SK-N-DZ (cell line): ENCODE data around the gene TAGLN3.

Experiments used
- DNase-seq: peaks from one replicate; pipeline ENCODE4 v3.0.0-alpha.2; 2015; ENCODE audit warnings: low spot score

Gene TAGLN3

GRCh38 chr3:112046599-112046998, 47.9 kb downstream of the TAGLN3 start:
- DNase-seq, result no peak

GRCh38 chr3:112047264-112047663, 48.5 kb downstream of the TAGLN3 start:
- DNase-seq, result no peak

GRCh38 chr3:112048911-112049310, 50.2 kb downstream of the TAGLN3 start:
- DNase-seq, result no peak

- no peak for DNase-seq
These were observed 54.5 kb downstream of the TAGLN3 start for GRCh38 chr3:112053229-112053628.

GRCh38 chr3:112056451-112056929, 57.8 kb downstream of the TAGLN3 start:
- DNase-seq, result no peak

GRCh38 chr3:112059497-112059896, 60.8 kb downstream of the TAGLN3 start:
- DNase-seq, result no peak

- DNase-seq, result no peak
These were observed 62.4 kb downstream of the TAGLN3 start for GRCh38 chr3:112061152-112061551.
